OCI-M2 (cell line): Measurements from ENCODE around the gene SNX22.
"Not testable (repeated sequence)": the region's sequence is repeated elsewhere in the genome, so short reads cannot be mapped to it uniquely, and the experiment has no call there.

ENCODE experiments used
- DNase-seq: peaks from one replicate; lab custom pipeline; 2025; ENCODE audit not compliant: unreplicated experiment; lab: John Stamatoyannopoulos, UW

SNX22 gene

GRCh38 chr15:64151727-64152506, at the start of gene SNX22:
TSS of gene SNX22 (plus strand) at chr15:64151731. CDS start at chr15:64151776, 45 bp downstream.
- DNase-seq: no peak

GRCh38 chr15:64102497-64102896, 49.0 kb upstream of the SNX22 start:
- no peak for DNase-seq

- DNase-seq: no peak
Observed at GRCh38 chr15:64105113-64105704, 46.3 kb upstream of the SNX22 start.

- no peak for DNase-seq
Observed at GRCh38 chr15:64107337-64107736, 44.2 kb upstream of the SNX22 start.

GRCh38 chr15:64110108-64110701, 41.3 kb upstream of the SNX22 start:
- not testable (repeated sequence) for DNase-seq

GRCh38 chr15:64110950-64111678, 40.4 kb upstream of the SNX22 start:
- no peak for DNase-seq

GRCh38 chr15:64111679-64112050, 39.9 kb upstream of the SNX22 start:
- DNase-seq: no peak

- no peak for DNase-seq
Observed at GRCh38 chr15:64112073-64112772, 39.3 kb upstream of the SNX22 start.

GRCh38 chr15:64112904-64113303, 38.6 kb upstream of the SNX22 start:
- no peak for DNase-seq

GRCh38 chr15:64117759-64118487, 33.6 kb upstream of the SNX22 start:
- no peak for DNase-seq

GRCh38 chr15:64120322-64120721, 31.2 kb upstream of the SNX22 start:
- DNase-seq: not testable (repeated sequence)

GRCh38 chr15:64121614-64122013, 29.9 kb upstream of the SNX22 start:
- DNase-seq: no peak

GRCh38 chr15:64122444-64122843, 29.1 kb upstream of the SNX22 start:
- DNase-seq: no peak

GRCh38 chr15:64122936-64123351, 28.6 kb upstream of the SNX22 start:
- DNase-seq: no peak

GRCh38 chr15:64125978-64126377, 25.6 kb upstream of the SNX22 start:
- no peak for DNase-seq

GRCh38 chr15:64127521-64128270, 23.8 kb upstream of the SNX22 start:
- DNase-seq: no peak

- no peak for DNase-seq
Observed at GRCh38 chr15:64130159-64130558, 21.4 kb upstream of the SNX22 start.

GRCh38 chr15:64131547-64131946, 20.0 kb upstream of the SNX22 start:
- DNase-seq: no peak

- DNase-seq: no peak
Observed at GRCh38 chr15:64132217-64132616, 19.3 kb upstream of the SNX22 start.
